Mesothelial cell of epicardium (in vitro differentiated cells): ENCODE results near the gene SLC5A1. TPM values are rescaled to one million over a fixed set of nuclear protein-coding genes. Genes with fewer than 3 reads are reported as not detected.

Source experiments
- DNase-seq, 2 experiments: peaks; one replicate each; pipeline ENCODE4 v3.0.0; 2021; ENCODE audit warnings: low spot score in 2 of 2; ENCODE audit not compliant: unreplicated experiment in 2 of 2
- H3K27ac Mint-ChIP-seq: 2 replicates; pipeline ENCODE4 v1.8.0; 2021; ENCODE audit warnings: mixed read lengths
- H3K27me3 Mint-ChIP-seq: 2 replicates; pipeline ENCODE4 v1.8.0; 2021; ENCODE audit warnings: low read depth, mixed read lengths
- H3K36me3 Mint-ChIP-seq: 2 replicates; pipeline ENCODE4 v1.8.0; 2021; ENCODE audit warnings: mixed read lengths
- H3K4me1 Mint-ChIP-seq: 2 replicates; pipeline ENCODE4 v1.8.0; 2021; ENCODE audit warnings: mixed read lengths
- H3K4me3 Mint-ChIP-seq: 2 replicates; pipeline ENCODE4 v1.8.0; 2021; ENCODE audit warnings: mild to moderate bottlenecking, moderate library complexity, mixed read lengths
- H3K9me3 Mint-ChIP-seq: 2 replicates; pipeline ENCODE4 v1.8.0; 2021; ENCODE audit warnings: mixed read lengths
- CTCF ChIP-seq: fragments of 200-600 bp; sonication (generic); IDR thresholded peaks from one replicate; pipeline ENCODE4 v1.5.0; 2021; ENCODE audit warnings: antibody characterized with exemption; ENCODE audit not compliant: unreplicated experiment
- total RNA-seq: library from RNA; stranded (reverse); gene quantifications from 3 replicates; pipeline ENCODE4 v1.2.1, GENCODE V29; 2021

Gene SLC5A1
- total RNA-seq, 1 donor from 2014 or later = not detected

- Mint-ChIP-seq H3K4me1 (no peaks in the 10 kb centered on the region), H3K36me3 (peaks cover 3% of the 10 kb centered on the region), H3K9me3 (peaks cover 27% of the 10 kb centered on the region), H3K4me3 (no peak overlapping the region), H3K27me3 (peaks cover 13% of the 10 kb centered on the region), H3K27ac (no peak overlapping the region)
- no peak for TF ChIP-seq CTCF
- DNase-seq = no peak
Measured at GRCh38 chr22:32013200-32013599, 29.9 kb upstream of the SLC5A1 start.

- peaks cover 35% of the 10 kb centered on the region for H3K9me3 Mint-ChIP-seq
- no peak for TF ChIP-seq CTCF
- peaks cover 17% of the 10 kb centered on the region for H3K27me3 Mint-ChIP-seq
Measured at GRCh38 chr22:32016081-32016480, 27.0 kb upstream of the SLC5A1 start.

GRCh38 chr22:32018056-32018455, 25.0 kb upstream of the SLC5A1 start:
- Mint-ChIP-seq H3K36me3 (peaks cover 3% of the 10 kb centered on the region), H3K4me1 (no peaks in the 10 kb centered on the region), H3K4me3 (no peak overlapping the region), H3K9me3 (peaks cover 22% of the 10 kb centered on the region), H3K27me3 (peaks cover 25% of the 10 kb centered on the region), H3K27ac (no peak overlapping the region)
- no peak for DNase-seq
- no peak for TF ChIP-seq CTCF

More at GRCh38 chr22:32016081-32016480, 27.0 kb upstream of the SLC5A1 start:
- no peak overlapping the region for H3K4me3 Mint-ChIP-seq
- H3K27ac Mint-ChIP-seq = no peak overlapping the region
- no peak for DNase-seq
- peaks cover 3% of the 10 kb centered on the region for H3K36me3 Mint-ChIP-seq
- no peaks in the 10 kb centered on the region for H3K4me1 Mint-ChIP-seq

GRCh38 chr22:32020117-32020516, 22.9 kb upstream of the SLC5A1 start:
- Mint-ChIP-seq H3K36me3 (no peaks in the 10 kb centered on the region), H3K9me3 (peaks cover 13% of the 10 kb centered on the region), H3K27ac (no peak overlapping the region), H3K4me1 (no peaks in the 10 kb centered on the region), H3K27me3 (peaks cover 34% of the 10 kb centered on the region), H3K4me3 (no peak overlapping the region)
- no peak for DNase-seq
- TF ChIP-seq CTCF = no peak

GRCh38 chr22:32021716-32022115, 21.3 kb upstream of the SLC5A1 start:
- no peak for TF ChIP-seq CTCF
- no peak overlapping the region for H3K4me3 Mint-ChIP-seq
- no peaks in the 10 kb centered on the region for H3K4me1 Mint-ChIP-seq
- H3K9me3 Mint-ChIP-seq = peaks cover 13% of the 10 kb centered on the region
- H3K27me3 Mint-ChIP-seq = peaks cover 37% of the 10 kb centered on the region
- no peak overlapping the region for H3K27ac Mint-ChIP-seq
- no peaks in the 10 kb centered on the region for H3K36me3 Mint-ChIP-seq
- no peak for DNase-seq

- DNase-seq = no peak
- Mint-ChIP-seq H3K36me3 (no peaks in the 10 kb centered on the region), H3K27me3 (peaks cover 30% of the 10 kb centered on the region), H3K9me3 (peaks cover 8% of the 10 kb centered on the region), H3K4me3 (no peak overlapping the region), H3K4me1 (no peaks in the 10 kb centered on the region), H3K27ac (no peak overlapping the region)
- no peak for TF ChIP-seq CTCF
Measured at GRCh38 chr22:32023251-32023827, 19.7 kb upstream of the SLC5A1 start.
